Mammary epithelial cell (primary cell): ENCODE data around the gene PPCS.

Experiments
- EZH2 ChIP-seq: IDR thresholded peaks from 2 replicates; pipeline ENCODE4 v1.6.1; 2012; ENCODE audit warnings: low read length, inconsistent platforms, borderline replicate concordance
- TF ChIP-seq, protein P1 (sequence below), 2 donors: IDR thresholded peaks in 1 of 2; conservative IDR thresholded peaks in 1 of 2; 2 replicates each; pipeline ENCODE4 v1.5.1; 2011 to 2012; ENCODE audit warnings: inconsistent platforms in 2 of 2, low read length in 2 of 2, mild to moderate bottlenecking in 2 of 2, control low read depth in 1 of 2, low read depth in 1 of 2; ENCODE audit not compliant: insufficient read depth in 1 of 2; ENCODE audit errors: extremely low read depth in 1 of 2

DNA sequence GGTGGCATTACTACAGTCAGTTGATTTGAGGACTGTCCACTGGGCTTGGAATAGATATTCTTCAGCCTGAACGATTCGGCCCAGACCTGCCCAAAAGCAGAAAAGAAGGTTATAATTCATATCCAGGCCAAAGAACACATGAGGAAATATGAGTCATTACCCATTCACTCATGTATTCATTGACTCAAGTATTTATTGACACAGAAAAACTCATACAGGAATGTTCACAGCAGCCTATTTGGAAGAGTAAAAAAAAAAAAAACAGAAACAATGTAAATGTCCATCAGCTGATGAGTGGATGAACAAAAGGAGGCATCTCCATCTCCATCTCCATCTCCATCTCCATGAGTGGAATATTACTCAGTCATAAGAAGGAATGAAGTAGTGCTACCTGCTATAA, 16.4 kb upstream of the PPCS start:
- TF ChIP-seq, protein P1, sequence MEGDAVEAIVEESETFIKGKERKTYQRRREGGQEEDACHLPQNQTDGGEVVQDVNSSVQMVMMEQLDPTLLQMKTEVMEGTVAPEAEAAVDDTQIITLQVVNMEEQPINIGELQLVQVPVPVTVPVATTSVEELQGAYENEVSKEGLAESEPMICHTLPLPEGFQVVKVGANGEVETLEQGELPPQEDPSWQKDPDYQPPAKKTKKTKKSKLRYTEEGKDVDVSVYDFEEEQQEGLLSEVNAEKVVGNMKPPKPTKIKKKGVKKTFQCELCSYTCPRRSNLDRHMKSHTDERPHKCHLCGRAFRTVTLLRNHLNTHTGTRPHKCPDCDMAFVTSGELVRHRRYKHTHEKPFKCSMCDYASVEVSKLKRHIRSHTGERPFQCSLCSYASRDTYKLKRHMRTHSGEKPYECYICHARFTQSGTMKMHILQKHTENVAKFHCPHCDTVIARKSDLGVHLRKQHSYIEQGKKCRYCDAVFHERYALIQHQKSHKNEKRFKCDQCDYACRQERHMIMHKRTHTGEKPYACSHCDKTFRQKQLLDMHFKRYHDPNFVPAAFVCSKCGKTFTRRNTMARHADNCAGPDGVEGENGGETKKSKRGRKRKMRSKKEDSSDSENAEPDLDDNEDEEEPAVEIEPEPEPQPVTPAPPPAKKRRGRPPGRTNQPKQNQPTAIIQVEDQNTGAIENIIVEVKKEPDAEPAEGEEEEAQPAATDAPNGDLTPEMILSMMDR (conservative IDR thresholded peaks at IDR 0.05 in 1 of 2, IDR thresholded peaks at IDR 0.05 in 1 of 2; ENCODE audit: extremely low read depth in 1 of 2, insufficient read depth in 1 of 2, low read depth in 1 of 2, low read length in 2 of 2), result no peak
- TF ChIP-seq EZH2, result no peak
